Glomerular visceral epithelial cell (primary cell): Measurements from ENCODE around the gene PRR13.
"Not testable (repeated sequence)": the region's sequence is repeated elsewhere in the genome, so short reads cannot be mapped to it uniquely, and the experiment has no call there.

Experiments
- DNase-seq: peaks from one replicate; pipeline ENCODE4 v3.0.0-alpha.2; 2016; ENCODE audit errors: extremely low spot score

PRR13 gene

DNA sequence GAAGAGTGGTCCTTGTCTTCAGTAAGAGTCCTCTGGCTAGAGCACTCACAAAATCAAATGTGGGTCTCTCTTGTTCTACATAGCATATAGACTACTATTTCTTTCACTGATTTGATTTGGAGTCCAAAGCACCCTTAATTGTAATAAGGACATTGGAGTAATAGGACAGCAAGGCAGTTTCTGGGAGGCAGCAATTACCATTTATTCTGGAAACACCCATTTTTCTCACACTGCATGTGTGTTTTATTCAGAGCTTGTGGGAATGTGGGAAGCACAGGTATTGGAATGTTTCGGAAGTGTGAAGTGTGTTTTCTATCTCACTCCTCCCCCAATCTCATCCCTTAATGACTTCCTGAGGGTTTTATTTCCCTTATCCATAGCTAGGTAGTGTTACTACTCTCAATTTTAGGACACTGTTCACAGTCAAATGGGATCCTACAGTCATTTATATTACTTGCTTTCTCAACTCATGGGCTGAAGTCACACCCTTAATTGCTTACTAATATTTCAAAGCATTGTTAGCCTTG, 30.6 kb downstream of the PRR13 start:
- DNase-seq, result no peak

DNA sequence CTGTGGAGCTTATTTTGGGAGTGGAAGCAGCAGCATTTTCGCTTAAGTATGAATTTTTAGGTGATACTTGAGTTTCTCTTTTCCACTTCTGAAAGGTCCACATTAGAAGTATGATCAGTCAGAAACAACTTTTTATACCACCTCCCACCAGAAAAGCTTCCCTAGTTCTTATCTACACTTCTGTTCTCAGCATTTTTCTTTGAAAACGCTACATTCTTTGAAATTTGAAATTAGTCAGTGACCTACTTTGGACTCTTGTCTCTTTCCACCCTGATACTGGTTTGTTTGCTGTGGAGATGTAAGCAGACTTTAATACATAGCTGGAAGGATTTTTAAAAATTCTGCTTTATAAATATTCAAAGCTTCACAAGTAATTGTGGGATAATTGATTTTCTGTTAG, 32.5 kb downstream of the PRR13 start:
- DNase-seq, result no peak

DNA sequence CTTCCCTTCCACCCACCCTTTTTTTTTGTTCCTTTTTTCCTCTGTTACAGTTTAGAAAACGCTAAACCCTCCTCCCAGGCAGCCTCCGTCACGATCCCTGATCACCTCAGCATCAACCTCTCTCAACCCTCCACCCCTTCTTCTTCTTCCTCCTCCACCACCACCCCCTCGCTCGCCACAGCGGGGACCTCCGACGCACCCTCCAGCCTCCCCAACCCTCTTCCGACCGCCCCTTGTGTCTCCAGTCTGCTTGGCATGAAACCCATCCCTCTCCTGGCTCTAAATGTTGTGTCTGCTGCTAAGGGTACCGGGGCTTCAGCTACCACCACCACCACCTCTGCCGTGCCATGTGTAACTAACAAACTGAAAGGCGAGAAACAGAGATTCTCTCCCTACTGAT, 33.3 kb downstream of the PRR13 start:
- no peak for DNase-seq

DNA sequence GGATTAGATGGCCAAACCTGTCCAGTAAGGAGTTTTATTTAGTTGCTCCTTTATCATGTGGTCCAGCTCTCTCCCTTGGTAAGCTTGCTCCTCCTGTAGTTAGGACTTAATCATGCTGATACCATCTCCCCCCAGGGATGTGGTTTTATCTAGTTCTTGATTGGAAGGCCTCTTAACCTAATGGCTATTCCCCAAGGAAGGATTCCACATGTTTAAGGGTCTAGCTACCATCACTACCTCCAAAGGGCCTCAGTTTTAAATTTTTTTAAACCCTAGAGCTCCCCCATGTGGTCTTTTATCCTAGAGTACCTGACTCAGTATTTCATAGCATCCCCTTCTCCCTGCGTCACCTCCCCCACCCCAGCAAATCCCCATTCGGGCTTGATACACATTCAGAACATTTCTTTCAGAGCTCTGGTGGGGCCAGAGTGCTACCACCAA, 35.3 kb downstream of the PRR13 start:
- DNase-seq, result no peak

DNA sequence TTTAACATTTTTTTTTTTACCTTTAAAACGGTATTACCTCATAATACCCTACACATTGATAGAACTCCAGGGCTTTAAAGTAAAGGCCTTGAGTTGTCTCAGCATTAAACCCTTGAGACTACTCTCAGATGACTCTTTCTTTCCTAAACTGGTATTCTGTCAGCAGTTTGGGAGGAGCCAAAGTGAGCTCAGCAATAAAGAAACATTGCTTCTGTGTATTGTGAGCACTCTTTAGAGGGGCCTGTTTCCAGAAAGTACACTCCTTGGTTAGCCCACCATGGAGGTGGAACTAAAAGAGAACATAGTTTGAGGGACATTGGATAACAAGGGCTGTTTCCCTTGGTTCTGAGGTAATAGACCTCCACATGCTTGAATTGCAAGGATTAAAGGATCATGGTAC, 37.3 kb downstream of the PRR13 start:
- DNase-seq, result no peak

DNA sequence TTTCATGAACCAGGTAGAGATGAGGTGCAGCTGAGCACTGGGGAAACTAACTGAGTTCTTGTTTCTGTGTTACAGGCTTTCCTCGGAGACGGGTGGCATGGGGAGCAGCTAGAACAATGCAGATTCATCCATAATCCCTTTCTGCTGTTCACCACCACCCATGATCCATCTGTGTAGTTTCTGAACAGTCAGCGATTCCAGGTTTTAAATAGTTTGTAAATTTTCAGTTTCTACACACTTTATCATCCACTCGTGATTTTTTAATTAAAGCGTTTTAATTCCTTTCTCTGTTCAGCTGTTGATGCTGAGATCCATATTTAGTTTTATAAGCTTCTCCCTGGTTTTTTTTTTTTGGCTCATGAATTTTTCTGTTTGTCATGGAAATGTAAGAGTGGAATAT, 37.8 kb downstream of the PRR13 start:
- no peak for DNase-seq

DNA sequence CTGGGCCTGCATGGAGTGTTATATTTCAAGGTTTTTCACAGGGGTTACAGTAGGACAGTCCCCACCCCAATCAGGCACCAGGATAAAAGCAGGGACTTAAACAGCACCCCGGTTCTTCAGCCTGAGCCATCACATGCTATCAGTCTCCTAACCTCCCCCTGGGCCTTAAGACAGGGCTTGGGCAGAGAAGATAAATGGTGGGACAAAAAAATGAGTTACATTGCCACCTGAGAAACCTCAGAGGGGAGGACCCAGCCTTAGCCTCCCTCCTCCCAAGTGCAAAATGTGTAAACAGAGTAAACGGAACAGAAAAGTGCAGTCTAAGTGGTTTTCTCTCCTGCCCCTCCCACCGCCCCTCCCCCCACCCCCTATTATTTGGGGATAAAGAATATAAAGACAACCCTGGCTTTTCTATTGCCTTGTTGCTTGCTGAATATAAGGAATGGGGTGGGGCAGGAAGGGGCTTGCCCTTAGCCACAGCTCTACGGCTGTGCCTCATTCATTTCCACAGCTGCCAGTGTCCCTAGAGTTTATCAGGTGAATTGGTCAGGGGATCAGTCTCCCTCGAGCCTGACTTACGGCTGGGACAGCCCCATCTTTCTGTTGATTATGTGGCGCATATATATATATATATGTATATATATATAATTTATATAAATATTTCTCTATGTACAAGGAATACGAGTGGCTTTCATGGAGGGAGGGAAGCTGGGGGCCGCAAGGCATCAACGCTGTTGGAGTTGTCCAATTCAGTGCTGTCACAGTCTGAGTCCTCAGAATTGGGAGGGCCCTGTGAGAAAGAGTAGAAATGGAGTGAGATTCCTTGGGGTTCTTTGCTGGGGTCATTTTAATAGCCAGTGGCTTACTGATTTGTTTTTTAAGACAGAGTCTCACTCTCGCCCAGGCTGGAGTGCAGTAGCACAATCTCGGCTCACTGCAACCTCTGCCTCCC, 39.2 kb downstream of the PRR13 start:
- DNase-seq, result no peak

DNA sequence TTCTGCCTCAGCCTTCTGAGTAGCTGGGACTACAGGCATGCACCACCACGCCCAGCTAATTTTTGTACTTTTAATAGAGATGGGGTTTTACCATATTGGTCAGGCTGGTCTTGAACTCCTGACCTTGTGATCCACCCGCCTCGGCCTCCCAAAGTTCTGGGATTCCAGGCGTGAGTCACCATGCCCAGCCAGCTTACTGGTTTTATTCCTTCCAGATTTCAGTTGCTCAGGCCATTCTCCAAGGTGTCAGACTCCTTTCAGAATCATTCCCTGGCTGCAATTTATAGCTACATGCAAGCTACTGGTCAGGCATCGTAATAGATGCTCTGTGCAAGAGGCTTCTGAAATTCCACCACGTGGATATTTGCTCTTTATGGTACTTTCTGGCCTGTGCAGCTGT, 39.9 kb downstream of the PRR13 start:
- not testable (repeated sequence) for DNase-seq

DNA sequence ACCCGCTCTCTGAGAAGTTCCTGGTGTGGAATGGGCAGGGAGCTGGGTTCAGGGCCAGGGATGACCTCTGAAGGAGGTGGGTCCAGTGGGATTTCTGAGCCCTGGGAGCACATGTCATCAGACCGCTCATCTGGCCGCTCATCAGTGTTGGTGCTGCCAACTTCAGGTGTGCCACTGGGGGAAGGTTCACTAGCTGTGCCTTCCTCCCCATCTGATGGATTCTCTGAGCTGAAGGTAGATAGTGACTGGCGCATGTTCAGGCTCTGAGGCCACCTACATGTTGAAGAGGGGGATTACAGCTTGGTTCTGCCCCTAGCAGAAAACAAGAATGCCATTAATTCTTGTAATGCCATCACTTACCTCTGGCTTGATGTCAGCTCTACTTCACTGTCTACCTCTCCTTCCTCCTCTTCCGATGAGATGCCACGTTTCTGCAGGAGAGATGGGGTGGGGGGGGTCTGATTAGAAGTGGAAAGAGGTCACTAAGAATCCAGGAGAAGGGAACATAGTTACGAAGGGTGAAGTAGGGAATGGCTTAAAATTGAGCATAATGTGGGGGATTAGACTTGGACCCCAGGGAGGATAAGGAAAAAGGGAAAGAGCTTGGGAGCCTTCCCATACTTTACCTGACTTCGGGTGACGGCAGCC, 40.5 kb downstream of the PRR13 start:
- no peak for DNase-seq

DNA sequence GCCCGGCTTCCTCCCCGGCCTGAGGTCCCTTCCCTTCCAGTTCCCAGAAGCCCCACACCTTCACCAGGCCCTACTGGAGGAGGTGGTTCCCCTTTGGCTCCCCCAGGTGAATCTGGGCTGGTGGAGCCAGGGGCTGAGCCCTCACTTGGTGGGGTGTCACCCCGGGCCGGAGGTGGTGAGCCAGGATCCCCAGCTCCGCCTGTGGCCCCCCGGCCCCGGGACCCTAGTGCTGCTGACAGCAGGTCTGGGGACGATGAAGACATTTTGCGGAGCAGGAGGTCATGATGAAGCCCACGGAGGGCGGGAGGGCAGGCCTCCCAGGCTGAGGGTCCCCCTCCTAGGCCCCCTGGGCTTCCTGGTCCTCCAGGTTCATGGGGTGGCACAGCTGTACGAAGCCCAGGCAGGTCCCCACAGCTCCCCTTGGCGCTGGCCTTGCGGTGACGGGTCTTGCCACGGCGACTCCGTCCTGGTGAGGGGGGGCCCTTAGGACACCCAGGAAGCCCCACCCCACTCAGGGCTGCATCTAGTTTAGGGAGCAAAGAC, 41.2 kb downstream of the PRR13 start:
- DNase-seq, result no peak

DNA sequence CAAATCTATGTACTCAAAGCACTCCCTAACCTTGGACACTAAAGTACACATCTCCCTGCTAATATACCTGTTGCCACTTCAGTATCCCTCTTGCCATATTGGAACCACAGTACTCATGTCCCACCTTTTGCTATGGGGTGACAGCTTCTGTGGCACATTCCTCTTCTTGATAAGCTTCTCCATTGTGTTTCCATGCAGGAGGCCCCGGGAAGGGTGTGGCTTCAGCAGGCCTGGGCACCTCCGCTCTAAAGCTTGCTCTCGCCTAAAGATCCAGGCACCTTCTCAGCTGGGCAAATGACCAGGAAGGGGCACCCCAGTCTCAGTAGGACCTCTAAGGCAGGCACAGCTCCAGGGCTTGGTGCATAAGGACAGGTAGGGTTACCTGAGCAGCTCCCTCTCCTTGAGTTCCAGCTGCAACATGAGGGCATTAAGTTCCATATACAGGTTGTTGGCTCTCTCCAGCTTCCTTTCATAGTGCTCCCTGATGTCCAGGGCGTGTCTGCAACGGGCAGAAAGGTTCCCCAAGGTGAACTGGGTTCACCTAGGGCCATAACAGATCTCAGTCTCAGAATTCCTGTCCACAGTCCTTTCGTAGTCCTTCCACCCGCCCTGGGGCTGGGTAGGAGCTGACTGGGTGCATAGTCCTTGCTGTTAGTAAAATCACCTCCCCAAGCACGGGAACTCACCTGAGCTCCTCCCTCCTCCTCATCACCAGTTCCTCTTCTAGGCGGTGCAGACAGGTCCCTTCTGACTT, 41.9 kb downstream of the PRR13 start:
- no peak for DNase-seq

DNA sequence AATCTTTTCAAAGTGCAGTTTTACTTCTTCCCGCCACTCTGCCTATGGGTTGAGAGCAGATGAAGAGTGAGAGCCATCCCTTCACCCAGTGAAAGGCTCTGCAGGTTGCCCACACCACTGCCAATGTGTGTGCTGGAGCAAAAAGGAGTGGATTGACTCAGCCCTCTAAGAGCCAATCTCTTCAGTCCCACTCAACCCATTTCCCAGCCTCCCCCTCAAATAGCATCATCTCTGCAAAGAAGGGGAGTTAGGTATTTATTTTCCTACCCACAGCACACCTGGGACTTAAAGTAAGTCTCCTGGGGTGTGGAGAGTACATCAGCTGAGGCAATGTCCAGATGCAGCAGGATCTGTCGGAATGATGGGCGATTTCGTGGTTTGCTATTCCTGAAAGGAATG, 42.4 kb downstream of the PRR13 start:
- no peak for DNase-seq

DNA sequence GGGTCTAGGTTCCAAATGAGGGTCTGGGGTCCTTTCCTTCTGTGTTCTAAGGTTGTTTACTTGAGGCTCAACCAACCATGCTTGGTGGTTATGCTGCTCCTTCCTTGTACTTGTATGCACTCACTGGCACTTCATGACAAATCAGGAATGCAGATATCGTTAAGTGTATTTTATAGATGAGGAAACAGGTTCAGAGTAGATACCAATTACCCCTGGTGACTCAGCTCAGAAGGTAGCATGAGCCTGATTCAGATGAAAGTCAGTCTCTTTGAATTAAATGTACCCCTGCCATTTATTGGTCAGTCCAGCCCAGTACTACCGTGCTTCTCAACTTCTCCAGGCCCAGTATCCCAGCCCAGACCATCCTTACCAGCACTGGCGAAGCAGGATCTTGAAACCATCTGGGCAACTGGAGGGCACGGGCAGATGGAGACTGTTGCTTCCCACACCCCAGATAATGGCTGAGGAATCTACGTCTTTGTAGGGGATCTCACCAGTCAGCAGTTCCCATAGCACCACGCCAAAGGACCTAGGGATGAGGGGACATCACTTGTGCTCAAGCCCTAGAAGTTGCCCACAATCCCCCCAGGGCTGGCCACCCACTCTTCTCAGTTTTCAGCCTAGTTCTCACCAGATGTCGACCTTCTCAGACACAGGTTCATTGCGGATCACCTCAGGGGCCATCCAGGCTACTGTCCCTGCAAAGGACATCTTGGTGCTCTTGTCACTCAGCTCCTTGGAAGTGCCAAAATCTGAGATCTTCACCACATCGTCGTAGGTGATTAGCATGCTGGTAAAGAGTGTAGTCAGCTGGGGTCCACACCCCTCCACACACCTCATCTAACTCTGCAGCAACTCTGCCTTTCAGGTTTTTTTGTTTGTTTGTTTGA, 43.4 kb downstream of the PRR13 start:
- no peak for DNase-seq

DNA sequence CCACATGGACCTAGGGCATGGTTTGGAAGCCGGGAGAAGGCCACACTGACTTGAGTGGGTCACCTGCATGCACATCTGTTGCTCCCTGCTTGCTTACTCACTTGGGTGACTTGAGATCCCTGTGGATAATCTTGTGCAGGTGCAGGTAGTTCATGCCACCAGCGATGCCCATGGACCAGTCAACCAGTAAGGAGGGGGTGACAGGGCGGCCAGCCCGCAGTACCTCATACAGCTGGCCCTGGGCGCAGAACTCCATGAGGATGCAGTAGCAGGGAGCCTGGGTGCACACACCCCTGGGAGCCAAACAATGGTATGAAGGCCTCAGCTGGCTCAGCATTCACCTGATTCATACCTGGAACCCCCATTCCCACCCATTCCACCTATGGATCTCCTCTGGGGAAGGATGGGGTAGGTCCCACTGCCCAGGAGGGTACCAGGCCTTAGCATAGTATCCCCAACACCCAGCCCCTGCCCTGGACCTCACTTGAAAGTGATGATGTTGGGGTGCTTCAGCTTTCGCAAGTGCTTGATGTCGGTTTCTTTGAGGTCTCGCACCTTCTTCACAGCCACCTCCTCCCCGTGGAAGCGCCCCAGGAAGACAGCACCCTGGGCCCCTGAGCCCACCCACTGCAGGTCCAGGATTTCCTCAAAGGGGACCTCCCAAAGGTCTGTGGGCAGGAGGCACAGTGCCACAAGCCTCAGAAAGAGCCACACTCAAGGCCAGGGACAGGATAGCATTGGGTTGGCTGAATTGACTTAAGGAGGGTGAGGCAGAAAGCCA, 44.6 kb downstream of the PRR13 start:
- no peak for DNase-seq

DNA sequence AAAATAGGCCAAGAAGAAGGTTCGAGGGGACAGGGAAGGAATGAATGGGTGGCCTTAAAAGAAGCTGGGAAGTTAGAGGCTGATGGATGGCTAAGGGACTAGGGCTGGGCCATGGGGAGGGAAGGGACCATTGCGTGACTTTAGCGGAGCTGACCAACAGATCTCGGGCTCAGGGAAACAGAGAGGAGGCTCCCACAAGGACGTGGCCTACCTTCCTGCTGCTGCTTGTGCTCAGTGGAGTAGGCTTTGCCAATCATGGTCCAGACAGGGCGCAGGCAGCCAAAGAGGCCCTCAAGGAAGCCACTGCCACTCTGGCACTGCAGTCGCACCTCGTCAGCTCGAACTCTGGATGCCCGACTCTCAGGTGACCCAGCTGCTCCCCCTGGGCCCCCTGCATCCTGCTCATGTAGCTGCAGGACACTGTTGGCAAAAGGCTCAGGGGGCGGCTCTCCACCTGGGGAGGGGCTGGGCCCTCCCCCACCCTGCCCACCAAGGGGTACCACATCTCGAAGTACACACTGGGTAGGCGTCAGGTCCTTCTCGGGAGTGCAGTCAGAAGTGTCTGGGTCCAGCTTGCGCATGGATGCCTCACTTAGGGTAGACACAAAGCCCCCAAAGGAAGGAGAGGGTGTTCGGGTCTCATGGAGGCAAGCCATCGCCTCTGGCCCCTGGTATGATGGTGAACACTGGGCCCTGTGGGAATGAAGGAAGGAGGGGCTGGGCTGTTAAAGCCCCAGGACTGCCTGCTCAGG, 45.4 kb downstream of the PRR13 start:
- DNase-seq, result no peak

DNA sequence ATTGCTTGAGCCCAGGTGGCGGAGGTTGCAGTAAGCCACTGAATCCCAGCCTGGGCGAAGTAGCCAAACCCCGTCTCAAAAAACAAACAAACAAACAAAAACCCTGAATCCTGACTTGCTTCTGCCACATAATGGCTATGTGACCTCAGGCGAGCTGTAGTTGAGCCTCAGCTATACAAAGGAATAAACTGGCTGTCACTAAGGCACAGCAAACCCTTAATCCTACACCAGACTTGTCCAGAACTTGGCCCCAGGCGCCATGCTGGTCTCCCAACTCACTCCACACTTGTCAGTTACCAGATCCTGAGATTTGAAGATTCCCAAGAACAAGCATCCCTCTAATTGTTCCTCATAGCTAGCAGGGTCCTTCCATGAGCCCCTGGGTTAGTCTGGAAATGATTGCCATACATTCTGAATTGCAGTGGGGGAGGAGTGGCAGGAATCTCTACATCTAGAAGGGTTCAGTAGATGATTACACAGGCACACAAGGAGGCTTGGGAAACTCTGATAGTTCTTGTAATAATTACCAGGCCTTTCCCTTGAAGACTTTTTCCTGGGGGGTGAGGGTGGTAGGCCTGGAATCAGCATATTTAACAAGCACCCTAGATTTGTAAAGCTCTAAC, 47.8 kb downstream of the PRR13 start:
- no peak for DNase-seq

DNA sequence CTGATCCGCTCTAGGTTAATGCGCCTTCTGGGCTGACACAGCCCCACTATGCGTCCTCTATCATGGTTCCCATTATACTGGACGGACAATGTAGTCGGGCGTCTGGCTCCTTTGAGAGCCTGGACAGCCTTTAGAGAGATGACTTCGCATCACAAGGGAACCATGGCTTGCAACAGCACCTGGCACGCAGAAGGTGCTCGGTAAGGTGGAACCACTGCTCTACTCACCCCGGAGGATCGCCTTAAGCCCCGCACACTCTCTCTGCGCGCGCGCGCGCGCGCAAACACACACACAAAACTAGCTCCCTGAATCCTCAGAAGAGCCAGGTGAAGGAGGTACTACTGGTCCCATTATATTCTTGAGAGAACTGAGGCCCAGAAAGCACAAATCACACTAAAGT, 50.7 kb downstream of the PRR13 start:
- DNase-seq, result no peak

DNA sequence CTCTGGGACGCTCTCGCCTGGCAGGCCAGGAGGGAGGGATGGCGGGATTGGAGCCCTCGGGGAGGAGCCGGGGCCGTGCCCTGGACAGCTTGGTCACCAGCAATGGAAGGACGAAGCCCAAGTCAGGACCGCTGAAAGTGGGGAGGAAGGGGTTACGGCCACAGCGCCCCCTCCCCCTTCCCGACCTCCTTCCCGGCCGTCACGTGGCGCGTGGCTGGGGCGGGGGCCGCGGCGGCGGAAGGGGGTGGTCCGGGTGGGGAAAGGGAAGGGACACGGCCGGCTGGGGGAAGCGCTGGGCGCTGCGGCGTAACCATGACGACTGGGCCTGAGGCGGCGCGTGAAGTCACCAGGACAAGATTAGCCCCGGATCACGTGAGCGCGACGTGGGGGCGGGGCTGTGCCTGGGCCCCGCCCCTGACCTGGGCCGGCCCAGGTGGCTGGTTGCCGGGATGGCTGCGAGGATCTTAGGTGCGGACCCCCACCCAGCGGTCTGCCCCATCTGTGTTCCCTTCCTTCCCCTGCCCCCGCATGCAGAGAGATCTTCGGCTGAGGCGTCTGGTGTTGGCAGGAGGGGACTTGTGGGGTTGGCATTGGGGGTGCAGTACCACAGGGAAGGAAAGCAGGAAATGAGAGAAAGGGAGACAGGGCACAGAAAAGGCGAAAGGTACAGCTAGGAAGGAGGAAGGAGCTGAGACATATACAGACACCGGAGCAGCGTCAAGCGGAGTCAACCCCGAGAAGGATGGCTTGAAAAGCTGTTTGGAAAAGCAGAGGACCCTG, 51.5 kb downstream of the PRR13 start:
- peak; percentile 84 for DNase-seq
